GM23248 (cell line): ENCODE data around the gene GFRA1. TPM values are rescaled to one million over a fixed set of nuclear protein-coding genes. Genes with fewer than 3 reads are reported as not detected.
A peak's percentile ranks its signal among the peaks of the same experiment; 100 is the strongest.

Experiments
- DNase-seq: peaks from one replicate; pipeline ENCODE4 v3.0.0-alpha.2; 2015
- H2AFZ ChIP-seq: fragments of 200-600 bp; sonication (generic); 2 replicates; pipeline ENCODE4 v1.6.1; 2016; ENCODE audit warnings: antibody characterized with exemption
- H3F3A ChIP-seq: fragments of 200-600 bp; sonication (generic); 2 replicates; pipeline ENCODE4 v1.6.1; 2016; ENCODE audit warnings: mild to moderate bottlenecking, antibody characterized with exemption, mixed run types; ENCODE audit not compliant: insufficient read depth
- H3K27ac ChIP-seq: fragments of 200-600 bp; sonication (generic); 2 replicates; pipeline ENCODE4 v1.5.1; 2016; ENCODE audit warnings: mild to moderate bottlenecking
- H3K27me3 ChIP-seq: fragments of 200-600 bp; sonication (generic); replicated peaks from 2 replicates; pipeline ENCODE4 v1.6.1; 2016; ENCODE audit warnings: mild to moderate bottlenecking; ENCODE audit not compliant: insufficient read depth
- H3K36me3 ChIP-seq: fragments of 200-600 bp; sonication (generic); 2 replicates; pipeline ENCODE4 v1.6.1; 2016; ENCODE audit warnings: low read depth, mild to moderate bottlenecking
- H3K4me1 ChIP-seq: fragments of 200-600 bp; sonication (generic); 2 replicates; pipeline ENCODE4 v1.6.1; 2016; ENCODE audit warnings: mild to moderate bottlenecking; ENCODE audit not compliant: insufficient read depth
- H3K4me2 ChIP-seq: fragments of 200-600 bp; sonication (generic); one replicate; pipeline ENCODE4 v1.6.1; 2016; ENCODE audit warnings: mild to moderate bottlenecking; ENCODE audit not compliant: unreplicated experiment
- H3K4me3 ChIP-seq: fragments of 200-600 bp; sonication (generic); 2 replicates; pipeline ENCODE4 v1.5.1; 2016; ENCODE audit warnings: mild to moderate bottlenecking
- H3K79me2 ChIP-seq: fragments of 200-600 bp; sonication (generic); 2 replicates; pipeline ENCODE4 v1.6.1; 2016; ENCODE audit warnings: mild to moderate bottlenecking; ENCODE audit not compliant: insufficient read depth
- H3K9ac ChIP-seq: fragments of 200-600 bp; sonication (generic); 2 replicates; pipeline ENCODE4 v1.6.1; 2016; ENCODE audit warnings: mild to moderate bottlenecking
- H3K9me2 ChIP-seq: fragments of 200-600 bp; sonication (generic); 2 replicates; pipeline ENCODE4 v1.6.1; 2016; ENCODE audit warnings: mixed run types, mild to moderate bottlenecking, moderate library complexity; ENCODE audit not compliant: insufficient read depth
- H3K9me3 ChIP-seq: fragments of 200-600 bp; sonication (generic); one replicate; pipeline ENCODE4 v1.6.1; 2017; ENCODE audit warnings: low read depth
- H4K20me1 ChIP-seq: fragments of 200-600 bp; sonication (generic); 2 replicates; pipeline ENCODE4 v1.6.0; 2016; ENCODE audit not compliant: insufficient read depth
- EZH2 ChIP-seq: fragments of 200-600 bp; sonication (generic); IDR thresholded peaks from 2 replicates; pipeline ENCODE4 v1.6.1; 2018; ENCODE audit warnings: antibody characterized with exemption, mild to moderate bottlenecking; ENCODE audit not compliant: insufficient read depth, poor library complexity, severe bottlenecking
- EZH2phosphoT487 ChIP-seq: fragments of 200-600 bp; sonication (generic); IDR thresholded peaks from 2 replicates; pipeline ENCODE4 v1.6.1; 2018; ENCODE audit warnings: antibody characterized with exemption, moderate library complexity, mild to moderate bottlenecking, low read depth; ENCODE audit not compliant: insufficient read depth
- WGBS, 2 experiments: methylation state at CpG; one replicate each; pipeline ENCODE4 v1.1.6; 2015 to 2017; ENCODE audit warnings: low lambda C conversion rate in 2 of 2, low coverage in 1 of 2; ENCODE audit errors: missing lambda C conversion rate in 2 of 2; 5-methylcytosine and 5-hydroxymethylcytosine counted together
- in situ Hi-C: fragments of 300-500 bp; cut with MboI; formaldehyde crosslinking; loops from 2 replicates; pipeline ENCODE4 v1.15.0; 2020
- polyA plus RNA-seq: library from polyadenylated mRNA; unstranded; fragments of >200 nt; fragmentation: Nextera tagmentation; extraction: Ambion mirVana; gene quantifications from 2 replicates; pipeline ENCODE4 v1.2.1, GENCODE V29; 2016
- total RNA-seq: library from RNA; depleted of rRNA; stranded (reverse); fragments of >200 nt; shearing (Covaris generic); gene quantifications from 2 replicates; pipeline ENCODE4 v1.2.3, GENCODE V29; 2014

Gene GFRA1
- total and polyA plus RNA-seq, 2 experiments from 2014 or later: 5.0 to 5.2 TPM

DNA sequence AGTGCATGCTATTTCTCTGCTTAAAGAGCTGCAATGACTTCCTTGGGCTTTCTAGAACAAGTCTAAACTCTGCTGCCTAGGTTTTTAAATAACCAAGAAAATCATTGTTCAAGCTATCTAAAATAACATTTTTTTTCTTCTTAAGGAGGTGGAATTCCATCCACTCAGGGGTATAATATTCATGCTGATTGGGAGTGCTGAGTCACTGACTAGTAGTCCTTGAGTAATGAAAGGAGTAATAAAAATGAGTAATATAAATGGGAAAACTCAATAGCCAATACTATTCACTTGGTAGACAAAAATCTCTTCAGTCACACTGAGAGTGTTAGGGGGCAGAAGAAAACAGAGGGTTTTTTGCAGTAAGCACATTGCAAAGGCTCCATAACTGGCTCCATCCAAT lies 72.0 kb downstream of the GFRA1 start:
- no peak overlapping the region for H3K4me3 ChIP-seq
- DNase-seq: peak; percentile 72
- H3K9ac ChIP-seq: no peak overlapping the region
- H3K9me2 ChIP-seq: no peaks in the 10 kb centered on the region
- H4K20me1 ChIP-seq: no peaks in the 10 kb centered on the region
- H3K4me2 ChIP-seq: no peak overlapping the region
- in situ Hi-C loops: no loop called here
- H3K36me3 ChIP-seq: no peaks in the 10 kb centered on the region
- no peaks in the 10 kb centered on the region for H3F3A ChIP-seq
- H2AFZ ChIP-seq: no peak overlapping the region
- H3K4me1 ChIP-seq: 0 out of 2 replicates have a peak, but pooled peaks cover 9% of the 10 kb centered on the region
- TF ChIP-seq EZH2phosphoT487 (no peak), EZH2 (no peak)
- H3K27me3 ChIP-seq: no peaks in the 10 kb centered on the region
- no peak overlapping the region for H3K27ac ChIP-seq
- H3K79me2 ChIP-seq: no peaks in the 10 kb centered on the region
- no peaks in the 10 kb centered on the region for H3K9me3 ChIP-seq

DNA sequence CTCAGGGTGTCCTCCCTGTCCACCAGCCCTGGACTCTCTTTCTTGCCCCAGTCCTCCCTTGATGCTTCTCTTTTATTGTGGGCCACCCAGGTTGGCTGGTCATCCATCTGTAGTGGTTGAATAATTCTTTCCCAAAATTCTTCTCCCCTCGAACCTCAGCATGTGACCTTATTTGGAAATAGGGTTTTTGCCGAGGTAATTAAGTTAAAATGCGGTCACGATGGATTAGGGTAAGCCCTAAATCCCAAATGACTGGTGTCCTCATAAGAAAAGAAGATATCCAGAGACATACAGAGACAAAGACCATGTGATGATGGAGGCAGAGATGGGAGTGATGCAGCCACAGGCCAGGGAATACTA lies 74.3 kb downstream of the GFRA1 start:
- no peaks in the 10 kb centered on the region for H3K9me2 ChIP-seq
- H3K4me3 ChIP-seq: no peak overlapping the region
- no peaks in the 10 kb centered on the region for H3K36me3 ChIP-seq
- in situ Hi-C loops: no loop called here
- H3K27ac ChIP-seq: no peak overlapping the region
- TF ChIP-seq EZH2phosphoT487: no peak
- no peak for TF ChIP-seq EZH2
- no peak overlapping the region for H2AFZ ChIP-seq
- no peaks in the 10 kb centered on the region for H3K27me3 ChIP-seq
- H3K79me2 ChIP-seq: no peaks in the 10 kb centered on the region
- H4K20me1 ChIP-seq: no peaks in the 10 kb centered on the region
- no peak for DNase-seq
- WGBS, 2 experiments: 76 to 77% methylated on average over 4 of the region's 4 CpGs
- H3K9me3 ChIP-seq: no peaks in the 10 kb centered on the region
- H3K4me1 ChIP-seq: 0 out of 2 replicates have a peak, but pooled peaks cover 9% of the 10 kb centered on the region
- H3K4me2 ChIP-seq: no peak overlapping the region
- no peaks in the 10 kb centered on the region for H3F3A ChIP-seq
- no peak overlapping the region for H3K9ac ChIP-seq

DNA sequence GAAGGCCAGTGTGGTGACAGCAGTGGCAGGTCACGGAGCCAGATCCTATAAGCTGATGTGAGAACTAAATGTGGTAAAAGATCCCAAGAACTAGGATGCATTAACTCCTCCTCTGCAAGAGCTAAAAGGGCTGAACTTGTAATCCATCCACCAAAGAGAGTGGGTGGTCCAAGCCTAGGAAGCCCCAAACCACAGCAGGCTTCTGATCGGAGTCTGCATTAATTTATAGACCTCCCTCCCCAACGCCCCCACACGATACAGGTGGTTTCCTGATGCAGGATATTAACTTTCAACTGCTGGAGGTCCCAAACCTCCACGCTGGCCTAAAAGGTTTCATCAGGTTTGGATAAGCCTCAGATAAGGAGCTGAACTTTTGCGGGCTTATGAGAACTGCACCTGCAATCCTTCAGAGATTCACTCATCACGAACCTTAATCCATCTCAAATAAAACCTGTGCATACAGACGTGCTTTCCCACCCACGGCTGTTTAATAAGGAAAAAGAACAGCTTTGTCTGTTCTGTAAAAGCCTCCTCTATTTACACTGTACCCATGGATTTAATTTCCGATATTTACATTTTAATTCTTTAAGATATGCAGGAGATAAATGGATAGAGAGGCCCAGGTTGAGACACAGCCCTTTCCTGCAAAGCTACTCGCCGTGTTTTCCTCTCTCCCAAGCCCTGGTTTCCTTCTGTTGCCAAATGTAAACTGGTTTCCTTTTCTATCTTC lies 74.9 kb downstream of the GFRA1 start:
- H3K9me3 ChIP-seq: no peaks in the 10 kb centered on the region
- no peak overlapping the region for H2AFZ ChIP-seq
- no peaks in the 10 kb centered on the region for H3K79me2 ChIP-seq
- TF ChIP-seq EZH2: no peak
- no peak for TF ChIP-seq EZH2phosphoT487
- no peaks in the 10 kb centered on the region for H3K27me3 ChIP-seq
- WGBS, 2 experiments: 82% methylated on average over 12 of the region's 12 CpGs
- no peaks in the 10 kb centered on the region for H3K9me2 ChIP-seq
- in situ Hi-C loops: no loop called here
- H3K36me3 ChIP-seq: no peaks in the 10 kb centered on the region
- H3K4me3 ChIP-seq: no peak overlapping the region
- no peak for DNase-seq
- no peaks in the 10 kb centered on the region for H3F3A ChIP-seq
- no peak overlapping the region for H3K4me2 ChIP-seq
- H4K20me1 ChIP-seq: no peaks in the 10 kb centered on the region
- no peak overlapping the region for H3K27ac ChIP-seq
- H3K4me1 ChIP-seq: 0 out of 2 replicates have a peak, but pooled peaks cover 9% of the 10 kb centered on the region
- no peak overlapping the region for H3K9ac ChIP-seq

DNA sequence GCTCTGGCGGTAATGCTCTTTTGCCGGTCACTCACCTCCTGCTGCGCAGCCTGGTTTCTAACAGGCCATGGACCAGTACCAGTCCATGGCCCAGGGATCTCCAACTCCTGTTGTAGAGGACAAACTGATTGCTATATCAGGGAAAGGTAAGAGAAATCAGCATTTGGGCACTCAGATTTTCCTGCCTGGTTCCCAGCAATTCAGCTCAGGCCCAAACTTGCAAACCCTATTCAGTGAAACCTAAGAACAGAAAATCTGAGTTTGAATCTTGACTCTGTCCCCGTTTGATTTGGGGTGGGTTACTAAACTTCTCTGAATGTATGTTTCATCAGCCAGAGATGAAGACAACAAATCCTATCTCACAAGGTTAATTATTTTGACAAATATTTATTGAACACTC lies 77.4 kb downstream of the GFRA1 start:
- Histone ChIP-seq H3K79me2 (no peaks in the 10 kb centered on the region), H3K27ac (no peak overlapping the region), H2AFZ (no peak overlapping the region), H3K9ac (no peak overlapping the region), H4K20me1 (no peaks in the 10 kb centered on the region), H3K36me3 (no peaks in the 10 kb centered on the region), H3K9me2 (no peaks in the 10 kb centered on the region), H3F3A (no peaks in the 10 kb centered on the region), H3K4me3 (no peak overlapping the region), H3K27me3 (no peaks in the 10 kb centered on the region), H3K4me1 (0 out of 2 replicates have a peak, but pooled peaks cover 5% of the 10 kb centered on the region), H3K9me3 (no peaks in the 10 kb centered on the region), H3K4me2 (no peak overlapping the region)
- no peak for TF ChIP-seq EZH2phosphoT487
- no peak for DNase-seq
- 79 to 81% methylated on average over 4 of the region's 4 CpGs for WGBS, 2 experiments
- in situ Hi-C loops: no loop called here

DNA sequence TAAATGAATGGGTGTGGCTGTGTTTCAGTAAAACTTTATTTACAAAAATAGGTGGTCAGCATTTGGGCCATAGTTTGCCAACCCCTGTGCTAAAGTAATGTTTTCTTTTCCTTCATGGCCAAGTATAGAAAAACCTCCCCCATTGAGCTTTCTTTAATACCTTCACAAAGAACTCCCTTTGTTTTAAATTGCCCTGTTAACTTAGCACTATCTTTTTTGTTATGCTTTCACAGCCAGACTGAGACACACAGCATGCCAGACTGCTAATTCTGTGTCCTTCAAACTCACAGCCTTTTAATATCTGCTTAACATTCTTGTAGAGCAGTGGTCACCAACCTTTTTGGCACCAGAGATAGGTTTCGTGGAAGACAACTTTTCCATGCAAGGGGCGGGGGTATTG lies 78.0 kb downstream of the GFRA1 start:
- Histone ChIP-seq H3K36me3 (no peaks in the 10 kb centered on the region), H2AFZ (no peak overlapping the region), H3K9ac (no peak overlapping the region), H4K20me1 (no peaks in the 10 kb centered on the region), H3K4me1 (no peaks in the 10 kb centered on the region), H3K27me3 (no peaks in the 10 kb centered on the region), H3K9me3 (no peaks in the 10 kb centered on the region), H3K4me3 (no peak overlapping the region), H3F3A (no peaks in the 10 kb centered on the region), H3K79me2 (no peaks in the 10 kb centered on the region), H3K27ac (no peak overlapping the region), H3K4me2 (no peak overlapping the region), H3K9me2 (no peaks in the 10 kb centered on the region)
- in situ Hi-C loops: no loop called here
- WGBS, 2 experiments: 53 to 60% methylated on average over 2 of the region's 2 CpGs
- TF ChIP-seq EZH2phosphoT487 (no peak), EZH2 (no peak)
- no peak for DNase-seq
